Measurements from ENCODE around the gene STAC.
"Not testable (repeated sequence)": the region's sequence is repeated elsewhere in the genome, so short reads cannot be mapped to it uniquely, and the experiment has no call there.

STAC gene

GRCh38 chr3:36494461-36495109, 114.3 kb downstream of the STAC start:
- H3K27ac Mint-ChIP-seq, result no peak overlapping the region
- no peaks in the 10 kb centered on the region for H3K4me1 Mint-ChIP-seq (ENCODE audit: low read depth)

GRCh38 chr3:36496684-36497633, 116.7 kb downstream of the STAC start:
- DNase-seq (ENCODE audit: low spot score), result no peak
- no peaks in the 10 kb centered on the region for H3K9me3 Mint-ChIP-seq
- no peaks in the 10 kb centered on the region for H3K4me1 Mint-ChIP-seq (ENCODE audit: low read depth)
- no peaks in the 10 kb centered on the region for H3K27me3 Mint-ChIP-seq (ENCODE audit: low read depth)
- no peak overlapping the region for H3K27ac Mint-ChIP-seq
- H3K36me3 Mint-ChIP-seq (ENCODE audit: low read depth), result no peaks in the 10 kb centered on the region
- no peak overlapping the region for H3K4me3 Mint-ChIP-seq

More at GRCh38 chr3:36494461-36495109, 114.3 kb downstream of the STAC start:
- Mint-ChIP-seq H3K27me3 (ENCODE audit: low read depth) (no peaks in the 10 kb centered on the region), H3K4me3 (no peak overlapping the region), H3K36me3 (ENCODE audit: low read depth) (no peaks in the 10 kb centered on the region), H3K9me3 (no peaks in the 10 kb centered on the region)
- DNase-seq (ENCODE audit: low spot score), result no peak

GRCh38 chr3:36500053-36500452, 119.7 kb downstream of the STAC start:
- not testable (repeated sequence) for H3K4me1 Mint-ChIP-seq (ENCODE audit: low read depth)

GRCh38 chr3:36501616-36502015, 121.3 kb downstream of the STAC start:
- Mint-ChIP-seq H3K27ac (no peak overlapping the region), H3K4me3 (no peak overlapping the region), H3K36me3 (ENCODE audit: low read depth) (no peaks in the 10 kb centered on the region), H3K9me3 (no peaks in the 10 kb centered on the region), H3K4me1 (ENCODE audit: low read depth) (no peaks in the 10 kb centered on the region), H3K27me3 (ENCODE audit: low read depth) (no peaks in the 10 kb centered on the region)
- no peak for DNase-seq (ENCODE audit: low spot score)

More at GRCh38 chr3:36500053-36500452, 119.7 kb downstream of the STAC start:
- H3K27me3 Mint-ChIP-seq (ENCODE audit: low read depth); H3K9me3 Mint-ChIP-seq; H3K4me3 Mint-ChIP-seq; H3K36me3 Mint-ChIP-seq (ENCODE audit: low read depth); H3K27ac Mint-ChIP-seq; DNase-seq (ENCODE audit: low spot score): not testable (repeated sequence)

GRCh38 chr3:36505393-36505792, 125.1 kb downstream of the STAC start:
- Mint-ChIP-seq H3K4me1 (ENCODE audit: low read depth) (no peaks in the 10 kb centered on the region), H3K36me3 (ENCODE audit: low read depth) (no peaks in the 10 kb centered on the region), H3K27me3 (ENCODE audit: low read depth) (no peaks in the 10 kb centered on the region), H3K9me3 (no peaks in the 10 kb centered on the region), H3K4me3 (no peak overlapping the region), H3K27ac (no peak overlapping the region)
- no peak for DNase-seq (ENCODE audit: low spot score)

- no peak overlapping the region for H3K4me3 Mint-ChIP-seq
- no peaks in the 10 kb centered on the region for H3K36me3 Mint-ChIP-seq (ENCODE audit: low read depth)
- H3K4me1 Mint-ChIP-seq (ENCODE audit: low read depth), result no peaks in the 10 kb centered on the region
- no peak for DNase-seq (ENCODE audit: low spot score)
- H3K27me3 Mint-ChIP-seq (ENCODE audit: low read depth), result no peaks in the 10 kb centered on the region
- H3K9me3 Mint-ChIP-seq, result no peaks in the 10 kb centered on the region
- no peak overlapping the region for H3K27ac Mint-ChIP-seq
Observed at GRCh38 chr3:36511791-36512486, 131.6 kb downstream of the STAC start.

- H3K27ac Mint-ChIP-seq, result no peak overlapping the region
- H3K4me3 Mint-ChIP-seq, result no peak overlapping the region
- no peaks in the 10 kb centered on the region for H3K27me3 Mint-ChIP-seq (ENCODE audit: low read depth)
- H3K4me1 Mint-ChIP-seq (ENCODE audit: low read depth), result no peaks in the 10 kb centered on the region
- H3K36me3 Mint-ChIP-seq (ENCODE audit: low read depth), result no peaks in the 10 kb centered on the region
- no peak for DNase-seq (ENCODE audit: low spot score)
- H3K9me3 Mint-ChIP-seq, result no peaks in the 10 kb centered on the region
Observed at GRCh38 chr3:36512555-36512954, 132.3 kb downstream of the STAC start.

GRCh38 chr3:36514171-36514570, 133.9 kb downstream of the STAC start:
- Mint-ChIP-seq H3K27me3 (ENCODE audit: low read depth) (no peaks in the 10 kb centered on the region), H3K9me3 (no peaks in the 10 kb centered on the region), H3K4me1 (ENCODE audit: low read depth) (no peaks in the 10 kb centered on the region), H3K27ac (no peak overlapping the region), H3K4me3 (no peak overlapping the region), H3K36me3 (ENCODE audit: low read depth) (no peaks in the 10 kb centered on the region)
- no peak for DNase-seq (ENCODE audit: low spot score)

- DNase-seq (ENCODE audit: low spot score), result no peak
- Mint-ChIP-seq H3K27ac (no peak overlapping the region), H3K9me3 (no peaks in the 10 kb centered on the region), H3K4me3 (no peak overlapping the region), H3K4me1 (ENCODE audit: low read depth) (no peaks in the 10 kb centered on the region), H3K27me3 (ENCODE audit: low read depth) (no peaks in the 10 kb centered on the region), H3K36me3 (ENCODE audit: low read depth) (no peaks in the 10 kb centered on the region)
Observed at GRCh38 chr3:36519682-36520081, 139.4 kb downstream of the STAC start.

- no peaks in the 10 kb centered on the region for H3K36me3 Mint-ChIP-seq (ENCODE audit: low read depth)
- no peak overlapping the region for H3K27ac Mint-ChIP-seq
- no peak overlapping the region for H3K4me3 Mint-ChIP-seq
- no peak for DNase-seq (ENCODE audit: low spot score)
- no peaks in the 10 kb centered on the region for H3K4me1 Mint-ChIP-seq (ENCODE audit: low read depth)
- H3K9me3 Mint-ChIP-seq, result no peaks in the 10 kb centered on the region
- no peaks in the 10 kb centered on the region for H3K27me3 Mint-ChIP-seq (ENCODE audit: low read depth)
Observed at GRCh38 chr3:36520241-36521006, 140.1 kb downstream of the STAC start.

- Mint-ChIP-seq H3K27me3 (ENCODE audit: low read depth) (no peaks in the 10 kb centered on the region), H3K4me1 (ENCODE audit: low read depth) (no peaks in the 10 kb centered on the region), H3K4me3 (no peak overlapping the region), H3K9me3 (no peaks in the 10 kb centered on the region), H3K27ac (no peak overlapping the region), H3K36me3 (ENCODE audit: low read depth) (no peaks in the 10 kb centered on the region)
- DNase-seq (ENCODE audit: low spot score), result no peak
Observed at GRCh38 chr3:36521007-36521379, 140.7 kb downstream of the STAC start.

GRCh38 chr3:36524560-36524959, 144.3 kb downstream of the STAC start:
- no peak for DNase-seq (ENCODE audit: low spot score)
- Mint-ChIP-seq H3K27ac (no peak overlapping the region), H3K4me1 (ENCODE audit: low read depth) (no peaks in the 10 kb centered on the region), H3K9me3 (no peaks in the 10 kb centered on the region), H3K4me3 (no peak overlapping the region), H3K27me3 (ENCODE audit: low read depth) (no peaks in the 10 kb centered on the region), H3K36me3 (ENCODE audit: low read depth) (no peaks in the 10 kb centered on the region)

GRCh38 chr3:36525115-36525801, 145.0 kb downstream of the STAC start:
- no peak for DNase-seq (ENCODE audit: low spot score)
- H3K4me3 Mint-ChIP-seq, result no peak overlapping the region
- no peaks in the 10 kb centered on the region for H3K4me1 Mint-ChIP-seq (ENCODE audit: low read depth)
- no peaks in the 10 kb centered on the region for H3K36me3 Mint-ChIP-seq (ENCODE audit: low read depth)
- no peaks in the 10 kb centered on the region for H3K9me3 Mint-ChIP-seq
- H3K27ac Mint-ChIP-seq, result no peak overlapping the region
- H3K27me3 Mint-ChIP-seq (ENCODE audit: low read depth), result no peaks in the 10 kb centered on the region
